Measurements from ENCODE around the gene MCL1. TPM values are rescaled to one million over a fixed set of nuclear protein-coding genes. Genes with fewer than 3 reads are reported as not detected.
"Not testable (repeated sequence)": the region's sequence is repeated elsewhere in the genome, so short reads cannot be mapped to it uniquely, and the experiment has no call there.

Gene MCL1
- total RNA-seq, 1 experiment from 2014 or later = 261 TPM

GRCh38 chr1:150604226-150604588 is 24.8 kb upstream of the MCL1 start:
- TF ChIP-seq CTCF (IDR thresholded peaks at IDR 0.05; ENCODE audit: unreplicated experiment) = no peak
- Mint-ChIP-seq H3K9me3 (ENCODE audit: low read depth, unreplicated experiment) (no peaks in the 10 kb centered on the region), H3K27me3 (ENCODE audit: unreplicated experiment) (no peaks in the 10 kb centered on the region), H3K4me3 (ENCODE audit: low read depth, unreplicated experiment) (peak overlapping the region; percentile 50), H3K36me3 (ENCODE audit: insufficient read depth, unreplicated experiment) (peaks cover 55% of the 10 kb centered on the region), H3K27ac (ENCODE audit: unreplicated experiment) (peak overlapping the region; percentile 100), H3K4me1 (ENCODE audit: low read depth, unreplicated experiment) (peaks cover 28% of the 10 kb centered on the region)
- BruUV-seq (replicated peaks) = TSS peak; percentile 89
- intact Hi-C loops (cut with micrococcal nuclease; ENCODE audit: unreplicated experiment) = no loop called here
- CTCF ChIA-PET = interaction anchor here (1.4 to 1.7 kb wide), 2 partner anchors 10 to 25 kb away, joined by 5 to 10 read pairs; partner anchors contain the start of gene MCL1
- no peak for DNase-seq

GRCh38 chr1:150603711-150604110 is 24.3 kb upstream of the MCL1 start:
- no TSS peak for BruUV-seq (replicated peaks)

GRCh38 chr1:150602372-150602771 is 23.0 kb upstream of the MCL1 start:
- Mint-ChIP-seq H3K4me1 (ENCODE audit: low read depth, unreplicated experiment) (peaks cover 24% of the 10 kb centered on the region), H3K36me3 (ENCODE audit: insufficient read depth, unreplicated experiment) (peaks cover 46% of the 10 kb centered on the region)
- H3K27me3 Mint-ChIP-seq (ENCODE audit: unreplicated experiment); H3K4me3 Mint-ChIP-seq (ENCODE audit: low read depth, unreplicated experiment); H3K27ac Mint-ChIP-seq (ENCODE audit: unreplicated experiment); H3K9me3 Mint-ChIP-seq (ENCODE audit: low read depth, unreplicated experiment); intact Hi-C loops (cut with micrococcal nuclease; ENCODE audit: unreplicated experiment); CTCF ChIA-PET; DNase-seq; BruUV-seq (replicated peaks): not testable (repeated sequence)

More at GRCh38 chr1:150603711-150604110, 24.3 kb upstream of the MCL1 start:
- Mint-ChIP-seq H3K36me3 (ENCODE audit: insufficient read depth, unreplicated experiment) (peaks cover 51% of the 10 kb centered on the region), H3K4me3 (ENCODE audit: low read depth, unreplicated experiment) (no peak overlapping the region), H3K27me3 (ENCODE audit: unreplicated experiment) (no peaks in the 10 kb centered on the region), H3K9me3 (ENCODE audit: low read depth, unreplicated experiment) (no peaks in the 10 kb centered on the region), H3K27ac (ENCODE audit: unreplicated experiment) (peak overlapping the region; percentile 100), H3K4me1 (ENCODE audit: low read depth, unreplicated experiment) (peaks cover 24% of the 10 kb centered on the region)
- no peak for DNase-seq
- CTCF ChIA-PET = interaction anchor here (1.0 to 1.7 kb wide), 2 partner anchors 25 to 43 kb away, joined by 5 to 10 read pairs; partner anchors contain the start of gene MCL1
- intact Hi-C loops (cut with micrococcal nuclease; ENCODE audit: unreplicated experiment) = no loop called here
- TF ChIP-seq CTCF (IDR thresholded peaks at IDR 0.05; ENCODE audit: unreplicated experiment) = no peak

GRCh38 chr1:150601540-150601939 is 22.1 kb upstream of the MCL1 start:
- no TSS peak for BruUV-seq (replicated peaks)
- Mint-ChIP-seq H3K4me3 (ENCODE audit: low read depth, unreplicated experiment) (no peak overlapping the region), H3K27ac (ENCODE audit: unreplicated experiment) (no peak overlapping the region), H3K4me1 (ENCODE audit: low read depth, unreplicated experiment) (peaks cover 27% of the 10 kb centered on the region), H3K36me3 (ENCODE audit: insufficient read depth, unreplicated experiment) (peaks cover 51% of the 10 kb centered on the region), H3K27me3 (ENCODE audit: unreplicated experiment) (no peaks in the 10 kb centered on the region), H3K9me3 (ENCODE audit: low read depth, unreplicated experiment) (no peaks in the 10 kb centered on the region)
- intact Hi-C loops (cut with micrococcal nuclease; ENCODE audit: unreplicated experiment) = no loop called here
- no peak for DNase-seq
- TF ChIP-seq CTCF (IDR thresholded peaks at IDR 0.05; ENCODE audit: unreplicated experiment) = no peak
- CTCF ChIA-PET = interaction anchor here (0.7 kb wide), 2 partner anchors 73 to 200 kb away, joined by 3 read pairs; no protein-coding TSS in a partner anchor

GRCh38 chr1:150598346-150598745 is 18.9 kb upstream of the MCL1 start:
- BruUV-seq (replicated peaks); H3K27me3 Mint-ChIP-seq (ENCODE audit: unreplicated experiment); intact Hi-C loops (cut with micrococcal nuclease; ENCODE audit: unreplicated experiment); H3K9me3 Mint-ChIP-seq (ENCODE audit: low read depth, unreplicated experiment); H3K27ac Mint-ChIP-seq (ENCODE audit: unreplicated experiment); DNase-seq; H3K4me3 Mint-ChIP-seq (ENCODE audit: low read depth, unreplicated experiment): not testable (repeated sequence)
- CTCF ChIA-PET = interaction anchor here (0.7 kb wide), 2 partner anchors 34 to 173 kb away, joined by 5 to 6 read pairs; no protein-coding TSS in a partner anchor
- H3K36me3 Mint-ChIP-seq (ENCODE audit: insufficient read depth, unreplicated experiment) = peaks cover 42% of the 10 kb centered on the region
- peaks cover 13% of the 10 kb centered on the region for H3K4me1 Mint-ChIP-seq (ENCODE audit: low read depth, unreplicated experiment)

Data from Calu3 (cell line).